Neuronal stem cell (in vitro differentiated cells): ENCODE data around the gene PAN2. TPM values are rescaled to one million over a fixed set of nuclear protein-coding genes. Genes with fewer than 3 reads are reported as not detected.

ENCODE experiments used
- DNase-seq: peaks from one replicate; pipeline ENCODE4 v3.0.0-alpha.2; 2013; ENCODE audit warnings: low spot score
- H2AFZ ChIP-seq: one replicate; pipeline ENCODE4 v1.6.1; 2013; ENCODE audit warnings: mild to moderate bottlenecking, low read length, inconsistent platforms
- H2AK5ac ChIP-seq: 2 replicates; pipeline ENCODE4 v1.6.1; 2013; ENCODE audit warnings: low read depth, mild to moderate bottlenecking, inconsistent platforms, low read length, moderate library complexity, mixed read lengths
- H2BK120ac ChIP-seq: 2 replicates; pipeline ENCODE4 v1.6.1; 2013; ENCODE audit warnings: low read depth, mild to moderate bottlenecking, inconsistent platforms, low read length, moderate library complexity, mixed read lengths
- H2BK12ac ChIP-seq: one replicate; pipeline ENCODE4 v1.6.1; 2013; ENCODE audit warnings: low read length, inconsistent platforms
- H2BK15ac ChIP-seq: 2 replicates; pipeline ENCODE4 v1.6.1; 2013; ENCODE audit warnings: mild to moderate bottlenecking, low read length, inconsistent platforms, mixed read lengths
- H2BK5ac ChIP-seq: one replicate; pipeline ENCODE4 v1.6.1; 2013; ENCODE audit warnings: inconsistent platforms, mild to moderate bottlenecking, low read length, moderate library complexity
- H3K14ac ChIP-seq: one replicate; pipeline ENCODE4 v1.6.1; 2013; ENCODE audit warnings: low read length, inconsistent platforms
- H3K18ac ChIP-seq: 2 replicates; pipeline ENCODE4 v1.6.1; 2013; ENCODE audit warnings: low read length, inconsistent platforms
- H3K23ac ChIP-seq: 2 replicates; pipeline ENCODE4 v1.6.1; 2013; ENCODE audit warnings: low read depth, mild to moderate bottlenecking, mixed read lengths, low read length, inconsistent platforms; ENCODE audit not compliant: poor library complexity
- H3K27ac ChIP-seq: replicated peaks from 3 replicates; pipeline ENCODE4 v1.5.1; 2013; ENCODE audit warnings: low read length, inconsistent platforms
- H3K27me3 ChIP-seq, 3 experiments: 2 replicates each; pipeline ENCODE4 v1.6.1; 2013; ENCODE audit warnings: low read length in 3 of 3, mild to moderate bottlenecking in 2 of 3, inconsistent platforms in 1 of 3, low read depth in 1 of 3, mixed read lengths in 1 of 3, moderate library complexity in 1 of 3; ENCODE audit not compliant: control insufficient read depth in 3 of 3, insufficient read depth in 3 of 3
- H3K36me3 ChIP-seq, 2 donors: replicated peaks in 1 of 2; 2 replicates each; pipeline ENCODE4 v1.6.1; 2013; ENCODE audit warnings: low read length in 2 of 2; ENCODE audit not compliant: control insufficient read depth in 2 of 2, insufficient read depth in 2 of 2
- H3K4ac ChIP-seq: 2 replicates; pipeline ENCODE4 v1.6.1; 2013; ENCODE audit warnings: inconsistent platforms, mild to moderate bottlenecking, low read length, moderate library complexity
- H3K4me1 ChIP-seq, 2 donors: 1 replicate in 1 of 2; 2 replicates in 1 of 2; pipeline ENCODE4 v1.6.1; 2013; ENCODE audit warnings: low read length in 2 of 2, low read depth in 1 of 2; ENCODE audit not compliant: control insufficient read depth in 2 of 2, insufficient read depth in 1 of 2
- H3K4me2 ChIP-seq: one replicate; pipeline ENCODE4 v1.6.1; 2013; ENCODE audit warnings: mild to moderate bottlenecking, low read length, inconsistent platforms; ENCODE audit not compliant: insufficient read depth, poor library complexity, severe bottlenecking
- H3K4me3 ChIP-seq, 2 donors: 2 replicates each; pipeline ENCODE4 v1.5.1; 2013; ENCODE audit warnings: low read length in 2 of 2, mild to moderate bottlenecking in 2 of 2, inconsistent platforms in 1 of 2, moderate library complexity in 1 of 2
- H3K79me1 ChIP-seq: one replicate; pipeline ENCODE4 v1.6.1; 2013; ENCODE audit warnings: low read depth, mild to moderate bottlenecking, inconsistent platforms, low read length, moderate library complexity
- H3K9ac ChIP-seq: one replicate; pipeline ENCODE4 v1.6.1; 2013; ENCODE audit warnings: mild to moderate bottlenecking, low read depth, low read length, inconsistent platforms; ENCODE audit not compliant: poor library complexity
- H3K9me3 ChIP-seq, 2 donors: replicated peaks in 1 of 2; 2 replicates each; pipeline versions ENCODE3 to v1.6.1; 2013; ENCODE audit warnings: low read length in 2 of 2, mild to moderate bottlenecking in 2 of 2, inconsistent platforms in 1 of 2, low read depth in 1 of 2, mixed read lengths in 1 of 2, moderate library complexity in 1 of 2; ENCODE audit not compliant: control insufficient read depth in 2 of 2, insufficient read depth in 1 of 2
- H4K8ac ChIP-seq: one replicate; pipeline ENCODE4 v1.6.1; 2013; ENCODE audit warnings: low read depth, mild to moderate bottlenecking, inconsistent platforms, low read length, moderate library complexity
- H4K91ac ChIP-seq: one replicate; pipeline ENCODE4 v1.6.1; 2013; ENCODE audit warnings: low read length, low read depth, mild to moderate bottlenecking, inconsistent platforms; ENCODE audit not compliant: poor library complexity
- WGBS, 2 donors: extraction: QIAGEN DNeasy Blood & Tissue Kit; methylation state at CpG; one replicate each; pipeline ENCODE4 v1.1.7; 2013; ENCODE audit warnings: missing lambda C conversion rate in 2 of 2, mixed read lengths in 1 of 2; ENCODE audit not compliant: insufficient read length in 2 of 2, insufficient replicate concordance in 1 of 2; ENCODE audit errors: extremely low coverage in 2 of 2; 5-methylcytosine and 5-hydroxymethylcytosine counted together
- polyA plus RNA-seq, 2 experiments: library from polyadenylated mRNA; stranded (reverse); fragments of 200-250 nt; gene quantifications; one replicate each; pipeline ENCODE4 v1.2.3, GENCODE V29; 2013

PAN2 gene
- polyA plus RNA-seq (2013, experiment 1 of 2) = 34.2 TPM
- 33.0 TPM for polyA plus RNA-seq (2013, experiment 2 of 2)

- peak within 1 kb of the TSS; percentile 80 for H3K4me2 ChIP-seq
- H3K4me3 ChIP-seq = peak within 1 kb of the TSS; percentile 66 to 84
- H4K91ac ChIP-seq = peak within 1 kb of the TSS; percentile 41
- no peaks in the 10 kb centered on the region for H3K36me3 ChIP-seq
- H2BK120ac ChIP-seq = no peak within 1 kb of the TSS
- H2BK5ac ChIP-seq = no peak within 1 kb of the TSS
- H3K18ac ChIP-seq = peak within 1 kb of the TSS; percentile 84
- peak within 1 kb of the TSS; percentile 90 for H4K8ac ChIP-seq
- H3K9ac ChIP-seq = peak within 1 kb of the TSS; percentile 78
- H2AK5ac ChIP-seq = peak within 1 kb of the TSS; percentile 17
- H3K14ac ChIP-seq = no peak within 1 kb of the TSS
- H2AFZ ChIP-seq = peak within 1 kb of the TSS; percentile 84
- no peak within 1 kb of the TSS for H2BK12ac ChIP-seq
- no peaks in the 10 kb centered on the region for H3K27me3 ChIP-seq
- no peaks in the 10 kb centered on the region for H3K79me1 ChIP-seq
- H2BK15ac ChIP-seq = peak within 1 kb of the TSS; percentile 10
- peaks cover 6 to 13% of the 10 kb centered on the region in 2 donors for H3K4me1 ChIP-seq
- H3K9me3 ChIP-seq = no peaks in the 10 kb centered on the region
- H3K4ac ChIP-seq = peak within 1 kb of the TSS; percentile 37
- no CpG with 5 or more reads among the region's 45 CpGs for WGBS, 2 donors
- peak within 1 kb of the TSS; percentile 23 for H3K23ac ChIP-seq
- peak within 1 kb of the TSS; percentile 92 for H3K27ac ChIP-seq
- DNase-seq = peak; percentile 91
These were observed at the start of gene PAN2 for GRCh38 chr12:56333679-56334489. Gene PAN2, minus strand, starts transcription at chr12:56334000. Its CDS starts 906 bp downstream, at chr12:56333094.

GRCh38 chr12:56382611-56383010 is 48.8 kb upstream of the PAN2 start:
- Histone ChIP-seq H3K14ac (no peak overlapping the region), H2BK15ac (no peak overlapping the region), H3K4me3 (no peak overlapping the region), H3K4ac (no peak overlapping the region), H4K8ac (no peak overlapping the region), H2BK120ac (no peak overlapping the region), H4K91ac (no peak overlapping the region), H3K9ac (no peak overlapping the region), H3K79me1 (no peaks in the 10 kb centered on the region), H3K18ac (no peak overlapping the region), H3K4me2 (no peak overlapping the region), H3K27ac (no peak overlapping the region), H2BK5ac (no peak overlapping the region), H3K9me3 (no peaks in the 10 kb centered on the region), H2BK12ac (no peak overlapping the region), H2AK5ac (no peak overlapping the region), H3K23ac (no peak overlapping the region), H2AFZ (no peak overlapping the region), H3K4me1 (peaks cover 2 to 5% of the 10 kb centered on the region in 2 donors), H3K27me3 (peaks cover 0 to 4% (median 0%) of the 10 kb centered on the region in 3 experiments), H3K36me3 (no peaks in the 10 kb centered on the region)
- no peak for DNase-seq
- no CpG with 5 or more reads among the region's 16 CpGs for WGBS, 2 donors

DNA sequence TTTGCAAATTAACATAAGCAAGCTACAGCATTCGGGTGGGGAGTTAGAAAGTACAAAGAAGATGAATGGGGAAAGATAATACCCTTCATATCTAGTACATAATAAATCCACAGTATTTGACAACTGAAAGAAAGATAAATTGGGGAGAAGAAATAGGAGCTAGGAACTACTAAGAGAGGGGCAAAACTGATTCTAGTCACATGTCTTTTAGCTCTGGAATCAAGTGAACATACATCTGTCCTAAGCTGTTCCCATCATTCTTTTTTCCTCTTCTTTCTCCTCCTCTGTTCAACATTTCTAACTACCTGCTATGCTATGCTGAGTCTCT is 44.2 kb upstream of the PAN2 start:
- Histone ChIP-seq H3K36me3 (no peaks in the 10 kb centered on the region), H3K4me2 (no peak overlapping the region), H2BK12ac (no peak overlapping the region), H3K4ac (no peak overlapping the region), H4K8ac (no peak overlapping the region), H3K27me3 (peaks cover 0 to 4% (median 0%) of the 10 kb centered on the region in 3 experiments), H2AFZ (peak overlapping the region; percentile 57), H3K14ac (no peak overlapping the region), H3K18ac (no peak overlapping the region), H2BK15ac (no peak overlapping the region), H3K27ac (no peak overlapping the region), H3K23ac (no peak overlapping the region), H4K91ac (no peak overlapping the region), H3K9ac (no peak overlapping the region), H2BK120ac (no peak overlapping the region), H2BK5ac (no peak overlapping the region), H3K4me1 (peaks cover 0 to 9% of the 10 kb centered on the region in 2 donors), H3K4me3 (no peak overlapping the region), H2AK5ac (no peak overlapping the region), H3K79me1 (no peaks in the 10 kb centered on the region), H3K9me3 (peaks cover 0 to 5% of the 10 kb centered on the region in 2 donors)
- no CpG with 5 or more reads among the region's 1 CpG for WGBS, 2 donors
- DNase-seq = no peak

GRCh38 chr12:56377310-56377988 is 43.6 kb upstream of the PAN2 start:
- Histone ChIP-seq H3K36me3 (no peaks in the 10 kb centered on the region), H2AFZ (peak overlapping the region; percentile 57), H3K4me1 (peaks cover 0 to 9% of the 10 kb centered on the region in 2 donors), H2BK15ac (no peak overlapping the region), H2BK12ac (no peak overlapping the region), H3K4ac (no peak overlapping the region), H2BK5ac (no peak overlapping the region), H2BK120ac (no peak overlapping the region), H3K4me3 (no peak overlapping the region), H3K79me1 (no peaks in the 10 kb centered on the region), H3K9me3 (peaks cover 0 to 5% of the 10 kb centered on the region in 2 donors), H3K18ac (no peak overlapping the region), H3K4me2 (no peak overlapping the region), H3K23ac (no peak overlapping the region), H3K27me3 (peaks cover 0 to 4% (median 0%) of the 10 kb centered on the region in 3 experiments), H4K8ac (no peak overlapping the region), H4K91ac (no peak overlapping the region), H3K14ac (no peak overlapping the region), H3K27ac (no peak overlapping the region), H3K9ac (no peak overlapping the region), H2AK5ac (no peak overlapping the region)
- WGBS, 2 donors = no CpG with 5 or more reads among the region's 4 CpGs
- DNase-seq = no peak
